Muscle of leg (tissue), 11 donors: ENCODE results near the gene AKT3. TPM values are rescaled to one million over a fixed set of nuclear protein-coding genes. Genes with fewer than 3 reads are reported as not detected.

Source experiments
- DNase-seq: peaks from one replicate; pipeline ENCODE4 v3.0.0; 2013
- H3K27ac ChIP-seq: one replicate; pipeline ENCODE4 v1.5.1; 2013; ENCODE audit warnings: mild to moderate bottlenecking, low read length, control low read depth
- H3K27me3 ChIP-seq: one replicate; pipeline ENCODE4 v1.6.1; 2013; ENCODE audit warnings: low read length; ENCODE audit not compliant: control insufficient read depth, insufficient read depth
- H3K36me3 ChIP-seq: one replicate; pipeline ENCODE4 v1.6.1; 2013; ENCODE audit warnings: low read length; ENCODE audit not compliant: control insufficient read depth, insufficient read depth
- H3K4me1 ChIP-seq: one replicate; pipeline ENCODE4 v1.6.1; 2013; ENCODE audit warnings: low read length; ENCODE audit not compliant: control insufficient read depth, insufficient read depth
- H3K4me3 ChIP-seq: one replicate; pipeline ENCODE4 v1.5.1; 2013; ENCODE audit warnings: low read length, control low read depth
- H3K9me3 ChIP-seq: replicated peaks from 2 replicates; pipeline ENCODE4 v1.6.1; 2013; ENCODE audit warnings: low read depth, low read length; ENCODE audit not compliant: control insufficient read depth
- WGBS: methylation state at CpG from one replicate; pipeline ENCODE4 v1.1.5; 2013; ENCODE audit warnings: missing lambda C conversion rate; ENCODE audit not compliant: insufficient coverage; 5-methylcytosine and 5-hydroxymethylcytosine counted together
- polyA plus RNA-seq, 8 donors: library from polyadenylated mRNA; unstranded; fragments of 120-200 nt; gene quantifications; one replicate each; pipeline versions ENCODE4 v1.2.1 to v1.2.3, GENCODE V29; 2013; ENCODE audit warnings: inconsistent platforms in 1 of 8, low replicate concordance in 1 of 8; ENCODE audit not compliant: insufficient read length in 8 of 8, insufficient read depth in 1 of 8
- total RNA-seq: library from RNA; stranded (reverse); fragments of 120-200 nt; gene quantifications from one replicate; pipeline ENCODE4 v1.2.4, GENCODE V29; 2013

The AKT3 gene
- total and polyA plus RNA-seq, 9 donors = 14.3 to 25.0 (median 19.6) TPM

GRCh38 chr1:243580072-243580471 lies 270.0 kb downstream of the AKT3 start:
- no peak for DNase-seq
- H3K27ac ChIP-seq = no peak overlapping the region
- no peaks in the 10 kb centered on the region for H3K36me3 ChIP-seq
- peaks cover 24% of the 10 kb centered on the region for H3K9me3 ChIP-seq
- H3K4me3 ChIP-seq = no peak overlapping the region
- 83% methylated on average over 2 of the region's 5 CpGs for WGBS
- H3K4me1 ChIP-seq = no peaks in the 10 kb centered on the region
- H3K27me3 ChIP-seq = no peaks in the 10 kb centered on the region

- no peaks in the 10 kb centered on the region for H3K36me3 ChIP-seq
- no peaks in the 10 kb centered on the region for H3K9me3 ChIP-seq
- 100% methylated on average over 1 of the region's 2 CpGs for WGBS
- H3K27ac ChIP-seq = no peak overlapping the region
- no peak overlapping the region for H3K4me3 ChIP-seq
- DNase-seq = peak; percentile 7
- H3K27me3 ChIP-seq = no peaks in the 10 kb centered on the region
- H3K4me1 ChIP-seq = no peaks in the 10 kb centered on the region
Measured at GRCh38 chr1:243575070-243575469, 275.0 kb downstream of the AKT3 start.

GRCh38 chr1:243572940-243573339 lies 277.1 kb downstream of the AKT3 start:
- Histone ChIP-seq H3K4me1 (no peaks in the 10 kb centered on the region), H3K36me3 (no peaks in the 10 kb centered on the region), H3K4me3 (no peak overlapping the region), H3K9me3 (no peaks in the 10 kb centered on the region), H3K27ac (no peak overlapping the region), H3K27me3 (no peaks in the 10 kb centered on the region)
- WGBS = no CpG with 5 or more reads among the region's 7 CpGs
- no peak for DNase-seq

- no peak overlapping the region for H3K27ac ChIP-seq
- no peak overlapping the region for H3K4me3 ChIP-seq
- H3K9me3 ChIP-seq = no peaks in the 10 kb centered on the region
- H3K27me3 ChIP-seq = no peaks in the 10 kb centered on the region
- DNase-seq = no peak
- no peaks in the 10 kb centered on the region for H3K36me3 ChIP-seq
- H3K4me1 ChIP-seq = no peaks in the 10 kb centered on the region
- 100% methylated on average over 1 of the region's 4 CpGs for WGBS
Measured at GRCh38 chr1:243568793-243569192, 281.2 kb downstream of the AKT3 start.

GRCh38 chr1:243564814-243565213 lies 285.2 kb downstream of the AKT3 start:
- Histone ChIP-seq H3K27me3 (no peaks in the 10 kb centered on the region), H3K36me3 (peaks cover 9% of the 10 kb centered on the region), H3K9me3 (peaks cover 5% of the 10 kb centered on the region), H3K27ac (no peak overlapping the region), H3K4me1 (no peaks in the 10 kb centered on the region), H3K4me3 (no peak overlapping the region)
- DNase-seq = no peak

- H3K4me1 ChIP-seq = no peaks in the 10 kb centered on the region
- H3K9me3 ChIP-seq = peaks cover 5% of the 10 kb centered on the region
- no peak overlapping the region for H3K4me3 ChIP-seq
- H3K27ac ChIP-seq = no peak overlapping the region
- WGBS = no CpG with 5 or more reads among the region's 4 CpGs
- no peaks in the 10 kb centered on the region for H3K27me3 ChIP-seq
- no peak for DNase-seq
- peaks cover 9% of the 10 kb centered on the region for H3K36me3 ChIP-seq
Measured at GRCh38 chr1:243563732-243564131, 286.3 kb downstream of the AKT3 start.

- Histone ChIP-seq H3K36me3 (peaks cover 9% of the 10 kb centered on the region), H3K9me3 (peaks cover 5% of the 10 kb centered on the region), H3K4me1 (no peaks in the 10 kb centered on the region), H3K27ac (no peak overlapping the region), H3K27me3 (no peaks in the 10 kb centered on the region), H3K4me3 (no peak overlapping the region)
- DNase-seq = peak; percentile 13
- no CpG with 5 or more reads among the region's 1 CpG for WGBS
Measured at GRCh38 chr1:243562473-243562872, 287.6 kb downstream of the AKT3 start.

- H3K27ac ChIP-seq = no peak overlapping the region
- no peaks in the 10 kb centered on the region for H3K27me3 ChIP-seq
- peaks cover 5% of the 10 kb centered on the region for H3K9me3 ChIP-seq
- DNase-seq = no peak
- no peak overlapping the region for H3K4me3 ChIP-seq
- WGBS = no CpG with 5 or more reads among the region's 2 CpGs
- no peaks in the 10 kb centered on the region for H3K4me1 ChIP-seq
- peaks cover 9% of the 10 kb centered on the region for H3K36me3 ChIP-seq
Measured at GRCh38 chr1:243561588-243562319, 288.3 kb downstream of the AKT3 start.

GRCh38 chr1:243559575-243560162 lies 290.4 kb downstream of the AKT3 start:
- Histone ChIP-seq H3K27ac (no peak overlapping the region), H3K4me1 (no peaks in the 10 kb centered on the region), H3K27me3 (no peaks in the 10 kb centered on the region), H3K9me3 (peaks cover 5% of the 10 kb centered on the region), H3K36me3 (peaks cover 9% of the 10 kb centered on the region), H3K4me3 (no peak overlapping the region)
- 73% methylated on average over 2 of the region's 7 CpGs for WGBS
- no peak for DNase-seq

GRCh38 chr1:243558576-243558975 lies 291.5 kb downstream of the AKT3 start:
- H3K36me3 ChIP-seq = peaks cover 9% of the 10 kb centered on the region
- H3K4me3 ChIP-seq = no peak overlapping the region
- no peaks in the 10 kb centered on the region for H3K4me1 ChIP-seq
- 100% methylated on average over 1 of the region's 1 CpG for WGBS
- H3K27ac ChIP-seq = no peak overlapping the region
- DNase-seq = no peak
- H3K9me3 ChIP-seq = peaks cover 5% of the 10 kb centered on the region
- H3K27me3 ChIP-seq = no peaks in the 10 kb centered on the region
